Mucosa of stomach (tissue), 1 donor: ENCODE measurements around the gene SSTR5.

Source experiments
- H3K27me3 ChIP-seq: one replicate; pipeline ENCODE4 v1.7.0; 2013; ENCODE audit warnings: mild to moderate bottlenecking, low read length; ENCODE audit not compliant: control insufficient read depth, insufficient read depth
- H3K36me3 ChIP-seq: one replicate; pipeline ENCODE4 v1.7.0; 2013; ENCODE audit warnings: low read length; ENCODE audit not compliant: control insufficient read depth, insufficient read depth
- H3K4me1 ChIP-seq: one replicate; pipeline ENCODE4 v1.7.0; 2013; ENCODE audit warnings: mild to moderate bottlenecking, low read length; ENCODE audit not compliant: control insufficient read depth, insufficient read depth
- H3K4me3 ChIP-seq: one replicate; pipeline ENCODE4 v1.7.0; 2013; ENCODE audit warnings: low read length
- H3K9ac ChIP-seq: one replicate; pipeline ENCODE4 v1.7.0; 2013; ENCODE audit warnings: mild to moderate bottlenecking, low read length, moderate library complexity
- H3K9me3 ChIP-seq: one replicate; pipeline ENCODE4 v1.7.0; 2013; ENCODE audit warnings: mild to moderate bottlenecking, low read length, moderate library complexity; ENCODE audit not compliant: control insufficient read depth
- donor health status: Pancreatic carcinoma.

Gene SSTR5

DNA sequence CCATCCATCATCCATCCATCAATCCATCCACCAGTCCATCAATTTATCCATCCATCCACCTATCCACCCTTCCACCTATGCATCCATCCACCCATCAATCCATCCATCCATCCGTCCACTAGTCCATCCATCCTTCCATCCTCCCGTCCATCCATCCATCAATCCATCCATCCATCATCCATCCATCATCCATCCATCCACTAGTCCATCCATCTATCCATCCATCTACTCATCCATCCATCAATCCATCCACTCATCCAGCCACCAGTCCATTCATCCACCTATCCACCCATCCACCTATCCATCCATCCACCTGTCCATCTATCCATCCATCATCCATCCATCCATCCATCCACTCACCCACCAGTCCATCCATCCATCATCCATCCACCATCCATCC lies 39.9 kb upstream of the SSTR5 start:
- Histone ChIP-seq H3K4me1 (no peaks in the 10 kb centered on the region), H3K36me3 (no peaks in the 10 kb centered on the region), H3K27me3 (peaks cover 9% of the 10 kb centered on the region), H3K4me3 (no peak overlapping the region), H3K9me3 (no peaks in the 10 kb centered on the region), H3K9ac (no peak overlapping the region)

GRCh38 chr16:1033128-1033679 lies 39.3 kb upstream of the SSTR5 start:
- Histone ChIP-seq H3K4me1 (no peaks in the 10 kb centered on the region), H3K27me3 (peaks cover 9% of the 10 kb centered on the region), H3K36me3 (no peaks in the 10 kb centered on the region), H3K9me3 (no peaks in the 10 kb centered on the region), H3K9ac (no peak overlapping the region), H3K4me3 (no peak overlapping the region)

DNA sequence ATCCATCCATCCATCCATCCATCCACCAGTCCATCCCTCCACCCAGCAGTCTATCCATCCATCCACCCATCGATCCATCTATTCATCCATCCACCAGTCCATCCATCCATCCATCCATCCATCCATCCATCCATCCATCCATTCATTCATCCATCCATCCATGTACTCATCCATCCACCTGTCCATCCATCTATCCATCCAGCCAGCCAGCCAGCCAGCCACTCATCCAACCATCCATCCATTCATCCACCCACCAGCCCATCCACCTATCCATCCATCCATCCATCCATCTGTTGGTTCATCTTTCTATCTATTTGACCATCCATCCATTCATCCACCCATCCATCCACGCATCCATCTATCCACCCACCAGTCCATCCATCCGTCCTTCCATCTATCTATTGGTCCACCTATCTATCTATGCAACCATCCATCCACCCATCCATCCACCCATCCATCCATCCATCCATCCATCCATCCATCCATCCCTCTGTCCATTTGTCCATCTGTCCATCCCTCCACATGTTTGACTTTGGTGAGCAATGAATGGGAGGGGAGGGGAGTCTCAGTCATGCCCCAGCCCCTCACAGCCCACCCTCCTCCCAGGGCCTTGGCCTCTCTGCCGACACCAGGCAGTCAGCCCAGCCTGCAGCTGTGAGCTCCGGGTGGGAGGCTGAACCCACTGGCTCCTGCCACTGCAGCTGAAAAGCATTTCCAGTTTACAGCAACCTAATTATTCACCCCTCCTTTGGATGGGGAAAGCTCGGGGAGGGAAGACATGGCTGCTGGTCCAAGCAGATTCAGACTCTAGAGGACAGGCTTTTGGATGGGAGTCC lies 38.1 kb upstream of the SSTR5 start:
- Histone ChIP-seq H3K9ac (no peak overlapping the region), H3K9me3 (no peaks in the 10 kb centered on the region), H3K4me1 (no peaks in the 10 kb centered on the region), H3K36me3 (no peaks in the 10 kb centered on the region), H3K27me3 (peaks cover 15% of the 10 kb centered on the region), H3K4me3 (no peak overlapping the region)

- no peak overlapping the region for H3K9ac ChIP-seq
- no peak overlapping the region for H3K4me3 ChIP-seq
- H3K36me3 ChIP-seq, result no peaks in the 10 kb centered on the region
- H3K4me1 ChIP-seq, result no peaks in the 10 kb centered on the region
- peaks cover 20% of the 10 kb centered on the region for H3K27me3 ChIP-seq
- no peaks in the 10 kb centered on the region for H3K9me3 ChIP-seq
These were observed 37.5 kb upstream of the SSTR5 start for GRCh38 chr16:1035066-1035415.

DNA sequence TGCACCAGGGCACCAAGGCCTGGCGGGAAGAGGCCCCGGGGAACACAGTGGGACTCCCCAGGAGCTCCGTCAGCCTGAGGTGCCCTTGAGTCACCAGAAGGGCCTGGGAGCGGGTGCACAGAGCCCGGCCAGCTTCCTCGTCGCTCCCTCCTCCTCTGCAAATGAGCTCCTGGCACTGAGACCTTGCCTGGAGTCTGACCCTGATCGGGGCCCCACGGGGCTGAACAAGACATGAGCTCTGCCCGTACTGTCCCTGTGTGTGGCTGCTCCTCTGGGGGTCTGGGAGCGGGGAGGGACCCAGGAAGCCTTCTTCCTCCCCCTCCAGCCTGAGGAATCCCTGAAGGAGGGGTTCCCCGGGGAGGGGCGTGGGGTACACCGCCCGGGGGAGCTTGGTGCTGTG lies 36.4 kb upstream of the SSTR5 start:
- H3K9me3 ChIP-seq, result no peaks in the 10 kb centered on the region
- peaks cover 20% of the 10 kb centered on the region for H3K27me3 ChIP-seq
- H3K9ac ChIP-seq, result no peak overlapping the region

GRCh38 chr16:1036726-1037393 lies 35.7 kb upstream of the SSTR5 start:
- Histone ChIP-seq H3K4me3 (no peak overlapping the region), H3K27me3 (peaks cover 20% of the 10 kb centered on the region), H3K4me1 (no peaks in the 10 kb centered on the region), H3K9me3 (no peaks in the 10 kb centered on the region), H3K36me3 (no peaks in the 10 kb centered on the region), H3K9ac (no peak overlapping the region)

More for the DNA sequence above, 36.4 kb upstream of the SSTR5 start:
- no peaks in the 10 kb centered on the region for H3K4me1 ChIP-seq
- H3K4me3 ChIP-seq, result no peak overlapping the region
- H3K36me3 ChIP-seq, result no peaks in the 10 kb centered on the region

DNA sequence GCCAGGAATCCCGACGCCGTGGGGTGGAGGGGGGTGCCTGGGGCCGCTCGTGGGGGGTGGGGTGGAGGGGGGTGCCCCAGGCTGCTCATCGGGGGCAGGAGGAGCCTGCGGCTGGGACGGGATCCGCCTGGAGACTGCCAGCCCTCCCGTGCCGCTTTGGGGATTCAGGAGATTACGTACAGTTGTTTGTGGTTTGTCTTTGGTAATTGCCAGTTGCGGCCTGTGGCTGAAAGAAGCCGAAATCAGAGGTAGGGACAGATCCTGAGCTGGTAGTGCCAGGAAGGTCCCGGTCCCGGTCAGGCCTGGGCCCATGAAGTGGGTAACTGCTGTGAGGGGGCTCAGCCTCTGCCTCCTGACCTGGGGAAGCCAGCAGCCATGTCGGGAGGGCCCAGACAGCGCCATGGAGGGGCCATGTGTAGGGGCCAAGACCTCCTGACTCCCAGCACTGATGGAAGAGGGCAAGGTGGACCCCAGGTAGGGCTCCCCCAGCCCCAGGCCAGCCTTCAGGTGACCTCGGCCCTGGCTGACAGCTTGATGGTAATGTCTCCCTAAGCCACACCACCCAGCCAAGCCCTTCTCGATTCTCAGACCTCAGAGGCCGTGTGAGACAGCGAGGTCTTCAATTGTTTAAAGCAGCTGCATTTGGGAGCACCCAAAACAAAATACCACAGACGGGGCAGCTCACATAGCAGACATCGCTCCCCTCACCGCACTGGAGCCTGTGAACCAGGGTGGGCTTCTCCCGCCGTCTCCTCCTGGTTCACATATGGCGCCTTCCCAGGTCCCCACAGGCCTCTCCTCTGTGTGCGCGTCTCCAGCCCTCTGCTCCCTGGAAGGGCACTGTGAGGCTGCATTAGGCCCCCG lies 34.9 kb upstream of the SSTR5 start:
- no peak overlapping the region for H3K9ac ChIP-seq
- H3K4me1 ChIP-seq, result no peaks in the 10 kb centered on the region
- no peaks in the 10 kb centered on the region for H3K9me3 ChIP-seq
- no peak overlapping the region for H3K4me3 ChIP-seq
- no peaks in the 10 kb centered on the region for H3K36me3 ChIP-seq
- peaks cover 23% of the 10 kb centered on the region for H3K27me3 ChIP-seq

- H3K27me3 ChIP-seq, result peaks cover 26% of the 10 kb centered on the region
- H3K9ac ChIP-seq, result no peak overlapping the region
- H3K4me1 ChIP-seq, result no peaks in the 10 kb centered on the region
- H3K4me3 ChIP-seq, result no peak overlapping the region
- no peaks in the 10 kb centered on the region for H3K9me3 ChIP-seq
- no peaks in the 10 kb centered on the region for H3K36me3 ChIP-seq
These were observed 33.6 kb upstream of the SSTR5 start for GRCh38 chr16:1038932-1039331.

- H3K9me3 ChIP-seq, result no peaks in the 10 kb centered on the region
- no peaks in the 10 kb centered on the region for H3K4me1 ChIP-seq
- no peak overlapping the region for H3K9ac ChIP-seq
- H3K27me3 ChIP-seq, result peaks cover 32% of the 10 kb centered on the region
- no peaks in the 10 kb centered on the region for H3K36me3 ChIP-seq
- no peak overlapping the region for H3K4me3 ChIP-seq
These were observed 32.8 kb upstream of the SSTR5 start for GRCh38 chr16:1039762-1040161.

GRCh38 chr16:1040346-1040745 lies 32.2 kb upstream of the SSTR5 start:
- Histone ChIP-seq H3K27me3 (peaks cover 38% of the 10 kb centered on the region), H3K36me3 (no peaks in the 10 kb centered on the region)

GRCh38 chr16:1042049-1042744 lies 30.4 kb upstream of the SSTR5 start:
- no peaks in the 10 kb centered on the region for H3K4me1 ChIP-seq
- H3K36me3 ChIP-seq, result no peaks in the 10 kb centered on the region
- no peak overlapping the region for H3K4me3 ChIP-seq
- peaks cover 35% of the 10 kb centered on the region for H3K27me3 ChIP-seq
- no peaks in the 10 kb centered on the region for H3K9me3 ChIP-seq
- no peak overlapping the region for H3K9ac ChIP-seq

More at GRCh38 chr16:1040346-1040745, 32.2 kb upstream of the SSTR5 start:
- no peaks in the 10 kb centered on the region for H3K4me1 ChIP-seq
- H3K4me3 ChIP-seq, result no peak overlapping the region
- no peaks in the 10 kb centered on the region for H3K9me3 ChIP-seq
- H3K9ac ChIP-seq, result no peak overlapping the region
